Lung (tissue), 12 donors: Measurements from ENCODE around the gene SCARB1. TPM values are rescaled to one million over a fixed set of nuclear protein-coding genes. Genes with fewer than 3 reads are reported as not detected.

Source experiments
- ATAC-seq: fragments of 200-7000 bp; cut with Tn5 transposase; one replicate; pipeline ENCODE4 v1.9.1; 2020; ENCODE audit warnings: moderate number of reproducible peaks; ENCODE audit not compliant: insufficient read depth, low FRiP score
- DNase-seq, 3 donors: peaks; one replicate each; pipeline ENCODE4 v3.0.0-alpha.2; 2013 to 2017
- H3K27ac ChIP-seq, 2 donors: one replicate each; pipeline ENCODE4 v1.5.1; 2013; ENCODE audit warnings: mild to moderate bottlenecking in 2 of 2, moderate library complexity in 2 of 2, control low read depth in 1 of 2, inconsistent platforms in 1 of 2, low read depth in 1 of 2, low read length in 1 of 2
- H3K27me3 ChIP-seq, 3 donors: one replicate each; pipeline ENCODE4 v1.5.1; 2013; ENCODE audit warnings: low read length in 2 of 3; ENCODE audit not compliant: control insufficient read depth in 3 of 3, insufficient read depth in 3 of 3
- H3K36me3 ChIP-seq, 4 donors: one replicate each; pipeline ENCODE4 v1.5.1; 2013; ENCODE audit warnings: low read length in 4 of 4, mild to moderate bottlenecking in 1 of 4, moderate library complexity in 1 of 4; ENCODE audit not compliant: control insufficient read depth in 4 of 4, insufficient read depth in 4 of 4
- H3K4me1 ChIP-seq, 5 donors: one replicate each; pipeline ENCODE4 v1.5.1; 2013; ENCODE audit warnings: low read length in 5 of 5, mild to moderate bottlenecking in 2 of 5, moderate library complexity in 1 of 5; ENCODE audit not compliant: control insufficient read depth in 5 of 5, insufficient read depth in 5 of 5
- H3K4me3 ChIP-seq: one replicate; pipeline ENCODE4 v1.5.1; 2013; ENCODE audit warnings: mild to moderate bottlenecking, control low read depth, moderate library complexity
- H3K9ac ChIP-seq, 2 donors: one replicate each; pipeline ENCODE4 v1.5.1; 2013; ENCODE audit warnings: low read length in 2 of 2, control low read depth in 1 of 2; ENCODE audit not compliant: insufficient read depth in 1 of 2
- H3K9me3 ChIP-seq, 4 donors: one replicate each; pipeline ENCODE4 v1.5.1; 2013; ENCODE audit warnings: low read length in 3 of 4, mild to moderate bottlenecking in 1 of 4, moderate library complexity in 1 of 4; ENCODE audit not compliant: control insufficient read depth in 4 of 4, insufficient read depth in 3 of 4
- CTCF ChIP-seq: IDR thresholded peaks from 2 replicates; pipeline ENCODE4 v1.5.1; 2012; ENCODE audit warnings: mild to moderate bottlenecking; ENCODE audit errors: control extremely low read depth, extremely low read depth
- WGBS, 2 donors: extraction: QIAGEN DNeasy Blood & Tissue Kit; methylation state at CpG; one replicate each; pipeline ENCODE4 v1.1.7; 2013; 5-methylcytosine and 5-hydroxymethylcytosine counted together
- polyA plus RNA-seq, 2 donors: library from polyadenylated mRNA; stranded (reverse); fragments of 200-250 nt; gene quantifications; one replicate each; pipeline ENCODE4 v1.2.1, GENCODE V29; 2013
- total RNA-seq, 2 donors: library from RNA; depleted of rRNA in 1 of 2; stranded (reverse); fragments of >200 nt in 1 of 2; gene quantifications; one replicate each; pipeline ENCODE4 v1.2.1, GENCODE V29; 2014 to 2021
- donor health status: control.
- donor health status: control.
- donor health status: Bipolar disorder and iron deficiency.
- donor health status: healthy.
- donor health status: DM: yes; HTN: yes; CAD: no.

Gene SCARB1
- total and polyA plus RNA-seq, 4 donors = 11.9 to 31.3 (median 28.8) TPM

DNA sequence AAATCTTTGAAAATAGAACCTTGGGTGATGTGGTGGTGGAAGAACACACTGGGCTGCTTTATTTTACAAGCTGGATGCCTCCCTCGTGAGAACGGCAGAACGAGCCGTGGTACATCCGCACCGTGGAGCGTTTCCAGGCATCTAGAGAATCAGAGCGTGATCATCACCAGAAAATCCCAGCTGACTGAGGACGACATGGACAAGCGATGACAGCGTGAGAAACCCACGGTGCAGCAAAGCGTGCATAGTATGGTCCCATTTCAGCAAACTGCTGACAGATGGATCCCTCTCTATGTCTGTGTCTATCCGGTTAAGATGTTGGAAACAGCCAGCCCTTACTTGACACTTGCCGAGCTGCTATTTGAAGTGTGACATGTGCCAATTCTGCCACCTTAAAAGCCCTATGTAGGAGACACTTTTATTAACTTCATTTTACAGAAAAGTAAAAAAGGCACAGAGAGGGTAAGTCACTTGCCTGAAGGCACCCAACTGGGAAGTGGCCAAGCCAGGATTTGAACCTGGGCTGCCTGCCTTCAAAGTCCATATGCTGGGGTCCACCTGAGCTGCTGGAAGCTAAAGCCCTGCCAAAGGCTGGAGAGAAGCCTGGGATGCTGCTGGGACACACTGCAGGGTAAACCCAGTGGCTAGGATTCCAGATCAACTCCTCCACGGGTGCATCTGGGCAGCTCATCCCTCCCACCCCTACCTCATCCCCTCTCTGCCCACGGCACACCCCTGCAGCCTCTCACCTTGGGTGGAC is 14.9 kb downstream of the SCARB1 start:
- ATAC-seq = no peak
- no peak for TF ChIP-seq CTCF
- Histone ChIP-seq H3K36me3 (no peaks in the 10 kb centered on the region), H3K27ac (no peak overlapping the region), H3K4me1 (peaks cover 2 to 34% (median 12%) of the 10 kb centered on the region in 5 donors), H3K9ac (no peak overlapping the region), H3K9me3 (no peaks in the 10 kb centered on the region), H3K27me3 (no peaks in the 10 kb centered on the region), H3K4me3 (no peak overlapping the region)
- 81 to 86% methylated on average over 17 of the region's 17 CpGs for WGBS, 2 donors
- peak in 1 of 3 donors; percentile 65 for DNase-seq

- TF ChIP-seq CTCF = no peak
- ATAC-seq = no peak
- WGBS, 2 donors = 71 to 77% methylated on average over 12 of the region's 12 CpGs
- peaks cover 2 to 41% (median 13%) of the 10 kb centered on the region in 5 donors for H3K4me1 ChIP-seq
- H3K27ac ChIP-seq = no peak overlapping the region
- peak overlapping the region in 1 of 2 donors; percentile 5 for H3K9ac ChIP-seq
- H3K4me3 ChIP-seq = no peak overlapping the region
- DNase-seq = peak in 1 of 3 donors; percentile 46
- H3K36me3 ChIP-seq = no peaks in the 10 kb centered on the region
- H3K9me3 ChIP-seq = no peaks in the 10 kb centered on the region
- H3K27me3 ChIP-seq = no peaks in the 10 kb centered on the region
Measured at GRCh38 chr12:124847113-124848074, 16.3 kb downstream of the SCARB1 start.

DNA sequence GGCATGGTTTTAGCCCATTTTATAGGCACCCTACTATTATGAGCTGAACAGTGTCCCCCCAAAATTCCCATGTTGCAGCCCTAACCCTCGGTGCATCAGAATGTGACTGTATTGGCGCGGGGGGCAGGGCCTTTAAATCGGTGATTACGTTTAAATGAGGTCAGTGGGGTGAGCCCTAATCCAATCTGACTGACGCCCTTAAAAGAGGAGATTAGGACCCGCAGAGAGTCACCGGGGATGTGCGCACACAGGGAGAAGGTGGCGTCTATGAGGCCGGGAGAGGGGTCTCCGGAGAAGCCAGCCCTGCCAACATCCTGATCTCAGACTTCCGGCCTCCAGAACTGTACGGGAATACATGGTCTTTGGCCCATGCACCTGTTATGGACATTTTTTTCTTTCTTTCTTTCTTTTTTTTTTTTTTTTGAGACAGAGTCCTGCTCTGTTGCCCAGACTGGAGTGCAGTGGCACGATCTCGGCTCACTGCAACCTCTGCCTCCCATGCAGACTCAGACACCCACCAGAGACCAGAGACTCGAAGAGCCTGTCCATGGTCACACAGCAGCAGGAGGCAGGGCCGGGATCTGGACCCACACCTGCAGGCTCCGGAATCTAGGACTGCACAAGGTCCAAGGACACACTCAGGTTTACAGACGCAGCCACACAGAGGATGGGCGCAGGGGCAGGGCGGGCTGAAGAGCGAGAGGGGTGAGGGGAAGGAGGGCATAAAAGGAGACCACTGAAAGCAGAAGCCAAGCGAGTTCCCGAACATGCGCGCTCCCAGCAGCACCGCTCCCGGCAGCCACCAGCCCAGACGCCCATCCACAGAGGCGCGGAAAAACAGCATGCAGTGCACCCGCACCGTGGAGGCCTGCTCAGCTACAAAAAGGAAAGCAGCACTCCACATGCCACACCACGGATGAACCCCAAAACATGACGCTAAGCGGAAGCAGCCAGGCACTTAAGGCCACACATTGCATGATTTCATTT is 19.0 kb downstream of the SCARB1 start:
- no peaks in the 10 kb centered on the region for H3K27me3 ChIP-seq
- DNase-seq = no peak
- ATAC-seq = no peak
- whole genome bisulfite sequencing, 2 donors = 93% methylated on average over 37 of the region's 37 CpGs
- TF ChIP-seq CTCF = no peak
- no peak overlapping the region for H3K9ac ChIP-seq
- H3K4me1 ChIP-seq = peaks cover 4 to 48% (median 15%) of the 10 kb centered on the region in 5 donors
- H3K9me3 ChIP-seq = no peaks in the 10 kb centered on the region
- H3K27ac ChIP-seq = no peak overlapping the region
- H3K4me3 ChIP-seq = no peak overlapping the region
- no peaks in the 10 kb centered on the region for H3K36me3 ChIP-seq
